GM19467 (cell line): ENCODE measurements around the gene PIGZ.

Experiments
- ATAC-seq: cut with Tn5 transposase; IDR thresholded peaks from one replicate; pipeline ENCODE4 v1.9.1; 2021; ENCODE audit warnings: mild to moderate bottlenecking, moderate library complexity; ENCODE audit not compliant: unreplicated experiment

The PIGZ gene

DNA sequence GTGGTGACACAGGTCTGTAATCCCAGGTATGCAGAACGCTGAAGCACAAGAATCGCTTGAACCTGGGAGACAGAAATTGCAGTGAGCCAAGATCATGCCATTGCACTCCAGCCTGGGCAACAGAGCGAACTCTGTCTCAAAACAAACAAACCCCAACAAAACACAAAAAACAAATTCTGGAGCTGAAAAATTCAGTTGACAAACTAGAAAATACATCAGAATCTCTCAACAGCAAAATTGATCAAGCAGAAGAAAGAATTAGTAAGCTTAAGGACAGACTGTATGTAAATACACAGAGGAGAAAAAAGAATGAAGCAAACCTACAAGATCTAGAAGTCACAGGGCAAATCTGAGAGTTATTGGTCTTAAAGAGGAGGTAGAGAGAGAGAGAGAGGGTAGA lies 51.6 kb downstream of the PIGZ start:
- ATAC-seq: no peak

DNA sequence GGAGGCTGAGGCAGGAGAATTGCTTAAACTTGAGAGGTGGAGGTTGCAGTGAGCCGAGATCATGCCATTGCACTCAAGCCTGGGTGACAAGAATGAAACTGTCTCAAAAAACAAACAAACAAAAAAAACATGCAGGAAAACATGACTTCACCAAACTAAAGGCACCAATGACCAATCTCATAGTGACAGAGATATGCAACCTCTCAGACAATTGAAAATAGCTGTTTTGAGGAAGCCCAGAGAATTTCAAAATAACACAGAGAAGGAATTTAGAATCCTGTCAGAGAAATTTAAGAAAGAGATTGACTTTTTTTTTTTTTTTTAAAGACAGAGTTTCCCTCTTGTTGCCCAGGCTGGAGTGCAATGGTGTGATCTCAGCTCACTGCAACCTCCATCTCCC lies 52.4 kb downstream of the PIGZ start:
- ATAC-seq: no peak

DNA sequence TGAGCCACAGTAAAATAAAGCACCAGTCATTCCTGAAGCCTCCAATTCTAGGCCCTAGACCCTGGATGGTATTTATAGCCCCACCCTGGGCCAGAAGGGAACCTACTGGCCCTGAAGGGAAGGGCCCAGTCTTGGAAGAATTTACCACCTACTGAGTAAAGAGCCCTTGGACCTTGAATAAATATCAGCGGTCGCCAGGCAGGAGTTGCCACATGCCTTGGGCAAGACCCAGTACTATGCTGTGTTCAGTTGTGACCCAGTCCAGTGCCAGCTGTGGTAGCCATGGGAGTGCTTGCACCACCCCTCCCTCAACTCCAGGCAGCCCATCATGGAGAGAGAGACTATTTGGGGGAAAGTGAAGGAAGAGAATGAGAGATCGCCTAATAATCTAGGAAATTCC lies 53.3 kb downstream of the PIGZ start:
- ATAC-seq: no peak

DNA sequence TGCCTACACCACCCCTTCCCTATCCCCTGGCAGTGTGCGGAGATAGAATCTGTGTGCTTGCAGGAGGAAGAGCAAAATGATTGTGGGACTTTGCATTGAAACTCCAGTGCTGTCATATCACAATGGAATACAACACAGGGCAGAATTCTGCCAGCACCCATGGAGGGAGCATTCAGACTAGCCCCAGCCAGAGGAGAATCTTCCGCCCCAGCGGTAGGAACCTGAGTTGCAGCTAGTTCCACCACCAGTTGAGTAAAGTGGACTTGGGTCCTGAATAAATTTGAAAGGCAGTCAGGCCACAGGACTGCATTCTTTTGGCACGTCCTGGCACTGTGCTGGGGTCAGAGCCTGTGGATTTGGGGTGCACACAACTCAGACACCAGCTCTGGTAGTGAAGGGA lies 53.8 kb downstream of the PIGZ start:
- ATAC-seq: no peak

- ATAC-seq: no peak
Measured at GRCh38 chr3:196903740-196904139, 64.9 kb downstream of the PIGZ start.

- no peak for ATAC-seq
Measured at GRCh38 chr3:196902296-196902695, 66.3 kb downstream of the PIGZ start.

DNA sequence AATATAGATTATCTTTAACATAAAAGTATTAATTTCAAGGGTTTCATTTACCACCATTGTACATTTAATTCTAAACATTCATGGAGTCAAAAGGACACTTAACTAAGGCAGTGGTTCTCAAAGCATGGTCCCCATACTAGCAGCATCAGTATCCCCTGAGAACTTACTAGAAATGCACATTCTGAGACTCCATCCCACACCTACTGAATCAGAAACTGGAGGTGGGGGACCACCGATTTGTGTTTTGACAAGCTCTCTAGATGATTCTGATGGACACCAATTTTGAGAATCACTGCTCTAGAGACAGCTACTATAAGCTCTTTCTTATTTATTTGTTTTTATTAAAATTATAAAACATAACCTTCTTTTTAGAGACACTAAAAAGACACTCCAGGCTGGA lies 66.9 kb downstream of the PIGZ start:
- no peak for ATAC-seq
